OCI-LY7 (cell line): ENCODE data around the gene NUP43. TPM values are rescaled to one million over a fixed set of nuclear protein-coding genes. Genes with fewer than 3 reads are reported as not detected.

ENCODE experiments used
- BruUV-seq: library from RNA; stranded (reverse); fragments of 400-500 nt; replicated peaks from 2 replicates; lab custom pipeline; 2021; lab: Mats Ljungman, UMichigan
- CTCF ChIA-PET: fragments of 300-600 bp; sonication (Branson Sonifier 250); formaldehyde crosslinking; loops from one replicate; lab custom pipeline; 2022; ENCODE audit warnings: antibody characterized with exemption; ENCODE audit not compliant: unreplicated experiment; lab: Charles Lee
- POLR2A ChIA-PET: fragments of 300-600 bp; sonication (Branson Sonifier 250); formaldehyde crosslinking; loops from one replicate; lab custom pipeline; 2022; ENCODE audit warnings: antibody characterized with exemption; lab: Charles Lee
- DNase-seq: peaks from one replicate; pipeline ENCODE4 v3.0.0-alpha.2; 2015; ENCODE audit warnings: low spot score
- H2AFZ ChIP-seq: fragments of 200-600 bp; sonication (generic), shearing (Covaris generic); 2 replicates; pipeline ENCODE4 v1.6.1; 2014; ENCODE audit warnings: mild to moderate bottlenecking, antibody characterized with exemption, low read length, moderate library complexity
- H3K27ac ChIP-seq: fragments of 200-600 bp; sonication (generic); 2 replicates; pipeline ENCODE4 v1.5.1; 2014; ENCODE audit warnings: mixed run types, low read depth, mild to moderate bottlenecking, moderate library complexity, low read length, inconsistent platforms; ENCODE audit not compliant: poor library complexity, severe bottlenecking
- H3K36me3 ChIP-seq: fragments of 200-600 bp; sonication (generic); 2 replicates; pipeline ENCODE4 v1.6.1; 2014; ENCODE audit warnings: mild to moderate bottlenecking, antibody characterized with exemption, low read length, moderate library complexity, mixed read lengths; ENCODE audit not compliant: insufficient read depth
- H3K4me1 ChIP-seq: fragments of 200-600 bp; sonication (generic); 2 replicates; pipeline ENCODE4 v1.5.1; 2014; ENCODE audit warnings: mild to moderate bottlenecking, low read length; ENCODE audit not compliant: insufficient read depth, poor library complexity, severe bottlenecking
- H3K4me2 ChIP-seq: fragments of 200-600 bp; sonication (generic); 2 replicates; pipeline ENCODE4 v1.6.1; 2014; ENCODE audit warnings: mild to moderate bottlenecking, low read length
- H3K4me3 ChIP-seq: fragments of 200-600 bp; sonication (generic); 2 replicates; pipeline ENCODE4 v1.5.1; 2014; ENCODE audit warnings: mild to moderate bottlenecking, low read depth, low read length; ENCODE audit not compliant: poor library complexity, severe bottlenecking
- H3K79me2 ChIP-seq: fragments of 200-600 bp; sonication (generic); 2 replicates; pipeline ENCODE4 v1.6.1; 2016; ENCODE audit warnings: low read depth, mild to moderate bottlenecking, low read length, moderate library complexity, mixed read lengths; ENCODE audit not compliant: insufficient read depth
- H3K9me2 ChIP-seq: fragments of 200-600 bp; sonication (generic); 2 replicates; pipeline ENCODE4 v1.6.1; 2016; ENCODE audit warnings: mild to moderate bottlenecking, low read length, mixed read lengths; ENCODE audit not compliant: insufficient read depth
- H3K9me3 ChIP-seq: fragments of 200-600 bp; sonication (generic); 2 replicates; pipeline ENCODE4 v1.6.1; 2014; ENCODE audit warnings: mild to moderate bottlenecking, mixed run types, low read length, mixed read lengths
- H4K20me1 ChIP-seq: fragments of 200-600 bp; sonication (generic); 2 replicates; pipeline ENCODE4 v1.6.1; 2014; ENCODE audit warnings: mild to moderate bottlenecking, antibody characterized with exemption, low read length, moderate library complexity, mixed read lengths; ENCODE audit not compliant: insufficient read depth
- CTCF ChIP-seq: fragments of 200-600 bp; sonication (generic); conservative IDR thresholded peaks from 2 replicates; pipeline ENCODE4 v1.5.1; 2014; ENCODE audit warnings: mild to moderate bottlenecking, antibody characterized with exemption, low read length, moderate library complexity, mixed read lengths
- EZH2phosphoT487 ChIP-seq: fragments of 200-600 bp; sonication (generic); IDR thresholded peaks from 2 replicates; pipeline ENCODE4 v1.6.1; 2018; ENCODE audit warnings: low read depth, borderline replicate concordance, mild to moderate bottlenecking, mixed run types, antibody characterized with exemption, low read length, moderate library complexity, mixed read lengths
- intact Hi-C: fragments of 100-400 bp; cut with micrococcal nuclease; formaldehyde crosslinking; loops from one replicate; pipeline ENCODE4 v1.10.0; 2022; ENCODE audit not compliant: unreplicated experiment
- total RNA-seq, 2 experiments: library from RNA; depleted of rRNA in 1 of 2; stranded (reverse); fragments of >200 nt in 1 of 2; shearing (Covaris generic) in 1 of 2; gene quantifications; 2 replicates each; pipeline ENCODE4 v1.2.3, GENCODE V29; 2014 to 2022

Gene NUP43
- total RNA-seq, 2 experiments from 2014 or later = 28.6 to 73.0 TPM

- no TSS peak for BruUV-seq
- no peak for DNase-seq
These were observed 17.7 kb downstream of the NUP43 start for GRCh38 chr6:149728499-149729234.

GRCh38 chr6:149727793-149728498 is 18.4 kb downstream of the NUP43 start:
- no peak overlapping the region for H3K4me2 ChIP-seq

More at GRCh38 chr6:149728499-149729234, 17.7 kb downstream of the NUP43 start:
- POLR2A ChIA-PET = no interaction called here
- no peak overlapping the region for H3K27ac ChIP-seq
- peaks cover 90% of the 10 kb centered on the region for H3K36me3 ChIP-seq
- H3K9me2 ChIP-seq = no peaks in the 10 kb centered on the region
- H3K4me3 ChIP-seq = no peak overlapping the region
- intact Hi-C loops = no loop called here
- no peaks in the 10 kb centered on the region for H3K79me2 ChIP-seq
- H3K4me2 ChIP-seq = no peak overlapping the region
- CTCF ChIA-PET = no interaction called here
- no peaks in the 10 kb centered on the region for H3K4me1 ChIP-seq
- H2AFZ ChIP-seq = no peak overlapping the region
- no peaks in the 10 kb centered on the region for H4K20me1 ChIP-seq
- no peaks in the 10 kb centered on the region for H3K9me3 ChIP-seq
- no peak for TF ChIP-seq EZH2phosphoT487
- TF ChIP-seq CTCF = no peak

More at GRCh38 chr6:149727793-149728498, 18.4 kb downstream of the NUP43 start:
- Histone ChIP-seq H3K36me3 (peaks cover 90% of the 10 kb centered on the region), H2AFZ (no peak overlapping the region), H3K27ac (no peak overlapping the region), H4K20me1 (no peaks in the 10 kb centered on the region), H3K4me3 (no peak overlapping the region), H3K9me3 (no peaks in the 10 kb centered on the region), H3K9me2 (no peaks in the 10 kb centered on the region), H3K4me1 (no peaks in the 10 kb centered on the region), H3K79me2 (no peaks in the 10 kb centered on the region)
- TF ChIP-seq CTCF (no peak), EZH2phosphoT487 (no peak)
- no TSS peak for BruUV-seq
- DNase-seq = no peak
- intact Hi-C loops = loop anchor here (2.0 kb wide), 1 partner anchor 13 kb away; no protein-coding TSS in a partner anchor
- POLR2A ChIA-PET = no interaction called here
- CTCF ChIA-PET = no interaction called here
